ENCODE data around the gene POLRMT.

The POLRMT gene

GRCh38 chr19:618247-618619 is 15.1 kb downstream of the POLRMT start:
- no peak overlapping the region for H3K4me3 ChIP-seq (replicated peaks in 1 of 2; ENCODE audit: low read depth in 2 of 2, low read length in 2 of 2)
- no peak for DNase-seq (ENCODE audit: low read depth in 2 of 2)
- TF ChIP-seq CTCF (IDR thresholded peaks at IDR 0.05; ENCODE audit: low read depth, low read length): no peak

- H3K4me3 ChIP-seq (replicated peaks in 1 of 2; ENCODE audit: low read depth in 2 of 2, low read length in 2 of 2): no peak overlapping the region
- TF ChIP-seq CTCF (IDR thresholded peaks at IDR 0.05; ENCODE audit: low read depth, low read length): no peak
- no peak for DNase-seq (ENCODE audit: low read depth in 2 of 2)
These were observed 15.6 kb downstream of the POLRMT start for GRCh38 chr19:617551-618246.

GRCh38 chr19:616747-617526 is 16.4 kb downstream of the POLRMT start:
- H3K4me3 ChIP-seq (replicated peaks in 1 of 2; ENCODE audit: low read depth in 2 of 2, low read length in 2 of 2): no peak overlapping the region
- DNase-seq (ENCODE audit: low read depth in 2 of 2): no peak
- TF ChIP-seq CTCF (IDR thresholded peaks at IDR 0.05; ENCODE audit: low read depth, low read length): no peak

- no peak for TF ChIP-seq CTCF (IDR thresholded peaks at IDR 0.05; ENCODE audit: low read depth, low read length)
- no peak overlapping the region for H3K4me3 ChIP-seq (replicated peaks in 1 of 2; ENCODE audit: low read depth in 2 of 2, low read length in 2 of 2)
- DNase-seq (ENCODE audit: low read depth in 2 of 2): no peak
These were observed 17.2 kb downstream of the POLRMT start for GRCh38 chr19:616062-616700.

GRCh38 chr19:615619-616018 is 17.7 kb downstream of the POLRMT start:
- no peak for TF ChIP-seq CTCF (IDR thresholded peaks at IDR 0.05; ENCODE audit: low read depth, low read length)
- DNase-seq (ENCODE audit: low read depth in 2 of 2): no peak
- no peak overlapping the region for H3K4me3 ChIP-seq (replicated peaks in 1 of 2; ENCODE audit: low read depth in 2 of 2, low read length in 2 of 2)

GRCh38 chr19:613732-614567 is 19.4 kb downstream of the POLRMT start:
- H3K4me3 ChIP-seq (replicated peaks in 1 of 2; ENCODE audit: low read depth in 2 of 2, low read length in 2 of 2): no peak overlapping the region
- no peak for DNase-seq (ENCODE audit: low read depth in 2 of 2)
- no peak for TF ChIP-seq CTCF (IDR thresholded peaks at IDR 0.05; ENCODE audit: low read depth, low read length)

Data from cardiac fibroblast (primary cell).